Measurements from ENCODE around the gene KLF11. TPM values are rescaled to one million over a fixed set of nuclear protein-coding genes. Genes with fewer than 3 reads are reported as not detected.

The KLF11 gene
- polyA plus RNA-seq, 2 of the 4 experiments (the other 2 are of a cell fraction): 2.8 to 8.2 TPM

DNA sequence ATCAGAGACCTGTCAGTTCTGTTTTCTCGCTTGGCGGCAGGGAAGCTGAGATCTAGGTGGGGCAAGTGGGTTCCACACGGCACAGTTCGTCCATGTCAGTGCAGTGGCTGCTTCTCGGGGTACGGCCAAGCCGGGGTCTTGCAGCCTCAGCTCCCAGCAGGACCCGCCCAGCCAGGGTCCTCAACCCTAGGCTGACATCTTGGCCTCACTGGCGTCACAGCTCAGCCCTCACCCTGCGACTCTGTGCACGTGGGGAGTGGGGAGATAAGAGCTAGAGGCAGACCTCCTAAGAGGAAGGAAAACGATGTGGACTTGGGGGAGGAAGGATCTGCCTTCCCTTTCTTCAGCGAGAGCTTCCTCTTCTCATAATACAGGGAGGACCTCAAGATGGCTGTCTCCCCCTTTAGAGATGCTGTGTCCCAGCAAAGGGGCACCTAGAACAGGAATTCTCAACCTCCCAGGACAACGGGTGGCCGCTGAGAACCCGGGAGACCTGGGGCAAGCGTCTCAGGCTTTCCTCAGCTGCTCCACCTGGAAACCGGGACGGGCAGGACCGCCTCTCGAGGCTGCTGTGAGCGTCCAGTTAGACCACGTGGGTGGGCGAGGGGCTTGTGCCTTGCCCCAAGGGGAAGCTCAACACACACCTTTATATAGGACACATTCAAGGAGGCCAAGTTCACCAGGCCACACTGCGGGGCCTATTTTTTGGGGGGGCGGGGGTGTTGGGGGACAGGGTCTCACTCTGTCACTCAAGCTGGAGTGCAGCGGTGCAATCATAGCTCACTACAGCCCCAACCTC, 23.5 kb upstream of the KLF11 start:
- no peak overlapping the region for H3K4me2 ChIP-seq
- ChIA-PET CTCF (interaction anchor here (1.1 to 4.0 kb wide), 7 partner anchors 9 to 205 kb away, joined by 3 to 19 read pairs (median 8); no protein-coding TSS in a partner anchor), POLR2A (no interaction called here)
- no peak overlapping the region for H3K27ac ChIP-seq
- 79% methylated on average over 18 of the region's 27 CpGs for WGBS (ENCODE audit: missing lambda C conversion rate)
- DNase-seq (ENCODE audit: low read depth in 1 of 2, low spot score in 1 of 2): no peak
- FAIRE-seq: no peak
- TF ChIP-seq, protein P1, sequence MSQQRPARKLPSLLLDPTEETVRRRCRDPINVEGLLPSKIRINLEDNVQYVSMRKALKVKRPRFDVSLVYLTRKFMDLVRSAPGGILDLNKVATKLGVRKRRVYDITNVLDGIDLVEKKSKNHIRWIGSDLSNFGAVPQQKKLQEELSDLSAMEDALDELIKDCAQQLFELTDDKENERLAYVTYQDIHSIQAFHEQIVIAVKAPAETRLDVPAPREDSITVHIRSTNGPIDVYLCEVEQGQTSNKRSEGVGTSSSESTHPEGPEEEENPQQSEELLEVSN (IDR thresholded peaks at IDR 0.05; ENCODE audit: borderline replicate concordance, low read depth): no peak
- TF ChIP-seq CHD2 (IDR thresholded peaks at IDR 0.05; ENCODE audit: low read length, partially characterized antibody): no peak
- no peak overlapping the region for H3K4me3 ChIP-seq
- H3K4me1 ChIP-seq: no peaks in the 10 kb centered on the region
- H3K9me3 ChIP-seq: 0 out of 3 replicates have a peak, but pooled peaks cover 4% of the 10 kb centered on the region
- no peak for ATAC-seq

DNA sequence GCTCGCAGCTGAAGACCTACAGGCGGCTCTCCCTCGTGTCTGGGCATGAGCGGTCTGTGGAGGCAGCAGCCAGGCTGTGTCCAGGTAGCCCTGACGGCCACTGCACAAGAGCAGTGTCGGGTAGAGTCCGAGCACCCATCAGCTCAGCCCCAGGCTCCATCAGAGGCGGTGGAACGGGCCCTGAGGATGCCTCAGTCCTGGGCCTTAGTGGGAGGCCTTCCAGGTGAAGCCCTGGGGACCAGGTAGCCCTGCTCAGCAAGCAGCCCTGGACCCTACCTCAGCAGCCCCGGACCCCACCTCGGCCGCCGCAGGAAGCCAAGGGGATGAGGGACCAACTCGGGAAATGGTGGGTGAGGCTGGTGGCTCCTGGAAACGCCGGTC, 21.3 kb upstream of the KLF11 start:
- peak in 1 of 2 experiments; percentile 30; a peak in 3 of 6 replicates for ATAC-seq
- FAIRE-seq: no peak
- ChIA-PET POLR2A (no interaction called here), CTCF (interaction anchor here (1.1 to 9.0 kb wide), 7 partner anchors 15 to 208 kb away, joined by 3 to 53 read pairs (median 4); no protein-coding TSS in a partner anchor)
- TF ChIP-seq MYC (IDR thresholded peaks at IDR 0.05; ENCODE audit: borderline replicate concordance, low read length): no peak
- no peak for TF ChIP-seq JUN (IDR thresholded peaks at IDR 0.05)
- TF ChIP-seq, protein P2, sequence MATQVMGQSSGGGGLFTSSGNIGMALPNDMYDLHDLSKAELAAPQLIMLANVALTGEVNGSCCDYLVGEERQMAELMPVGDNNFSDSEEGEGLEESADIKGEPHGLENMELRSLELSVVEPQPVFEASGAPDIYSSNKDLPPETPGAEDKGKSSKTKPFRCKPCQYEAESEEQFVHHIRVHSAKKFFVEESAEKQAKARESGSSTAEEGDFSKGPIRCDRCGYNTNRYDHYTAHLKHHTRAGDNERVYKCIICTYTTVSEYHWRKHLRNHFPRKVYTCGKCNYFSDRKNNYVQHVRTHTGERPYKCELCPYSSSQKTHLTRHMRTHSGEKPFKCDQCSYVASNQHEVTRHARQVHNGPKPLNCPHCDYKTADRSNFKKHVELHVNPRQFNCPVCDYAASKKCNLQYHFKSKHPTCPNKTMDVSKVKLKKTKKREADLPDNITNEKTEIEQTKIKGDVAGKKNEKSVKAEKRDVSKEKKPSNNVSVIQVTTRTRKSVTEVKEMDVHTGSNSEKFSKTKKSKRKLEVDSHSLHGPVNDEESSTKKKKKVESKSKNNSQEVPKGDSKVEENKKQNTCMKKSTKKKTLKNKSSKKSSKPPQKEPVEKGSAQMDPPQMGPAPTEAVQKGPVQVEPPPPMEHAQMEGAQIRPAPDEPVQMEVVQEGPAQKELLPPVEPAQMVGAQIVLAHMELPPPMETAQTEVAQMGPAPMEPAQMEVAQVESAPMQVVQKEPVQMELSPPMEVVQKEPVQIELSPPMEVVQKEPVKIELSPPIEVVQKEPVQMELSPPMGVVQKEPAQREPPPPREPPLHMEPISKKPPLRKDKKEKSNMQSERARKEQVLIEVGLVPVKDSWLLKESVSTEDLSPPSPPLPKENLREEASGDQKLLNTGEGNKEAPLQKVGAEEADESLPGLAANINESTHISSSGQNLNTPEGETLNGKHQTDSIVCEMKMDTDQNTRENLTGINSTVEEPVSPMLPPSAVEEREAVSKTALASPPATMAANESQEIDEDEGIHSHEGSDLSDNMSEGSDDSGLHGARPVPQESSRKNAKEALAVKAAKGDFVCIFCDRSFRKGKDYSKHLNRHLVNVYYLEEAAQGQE (IDR thresholded peaks at IDR 0.05): no peak
- TF ChIP-seq, protein P3, sequence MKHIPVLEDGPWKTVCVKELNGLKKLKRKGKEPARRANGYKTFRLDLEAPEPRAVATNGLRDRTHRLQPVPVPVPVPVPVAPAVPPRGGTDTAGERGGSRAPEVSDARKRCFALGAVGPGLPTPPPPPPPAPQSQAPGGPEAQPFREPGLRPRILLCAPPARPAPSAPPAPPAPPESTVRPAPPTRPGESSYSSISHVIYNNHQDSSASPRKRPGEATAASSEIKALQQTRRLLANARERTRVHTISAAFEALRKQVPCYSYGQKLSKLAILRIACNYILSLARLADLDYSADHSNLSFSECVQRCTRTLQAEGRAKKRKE (CRISPR knock-in tag; IDR thresholded peaks at IDR 0.05; ENCODE audit: low read depth): no peak
- TF ChIP-seq KDM5A (IDR thresholded peaks at IDR 0.05): no peak
- TF ChIP-seq EHF (CRISPR knock-in tag; IDR thresholded peaks at IDR 0.05): no peak
- no peak for TF ChIP-seq CHD4 (IDR thresholded peaks at IDR 0.05; ENCODE audit: borderline replicate concordance)
- TF ChIP-seq RARB (CRISPR knock-in tag; IDR thresholded peaks at IDR 0.05): no peak
- no peak for TF ChIP-seq HEYL (CRISPR knock-in tag; IDR thresholded peaks at IDR 0.05)
- no peak for TF ChIP-seq MAZ (IDR thresholded peaks at IDR 0.05; ENCODE audit: borderline replicate concordance, low read depth, low read length)
- no peak for TF ChIP-seq RAD21 (conservative IDR thresholded peaks at IDR 0.05 in 1 of 2, IDR thresholded peaks at IDR 0.05 in 1 of 2)
- TF ChIP-seq HOXB13 (CRISPR knock-in tag; IDR thresholded peaks at IDR 0.05; ENCODE audit: low read depth): no peak
- TF ChIP-seq TFCP2L1 (CRISPR knock-in tag; IDR thresholded peaks at IDR 0.05): no peak
- WGBS (ENCODE audit: missing lambda C conversion rate): 62% methylated on average over 10 of the region's 16 CpGs
- H3K27ac ChIP-seq: no peak overlapping the region
- H3K4me2 ChIP-seq: no peak overlapping the region
- no peaks in the 10 kb centered on the region for H3K4me1 ChIP-seq
- 0 out of 3 replicates have a peak, but pooled peaks cover 4% of the 10 kb centered on the region for H3K9me3 ChIP-seq
- no peak overlapping the region for H3K4me3 ChIP-seq
- no peak for DNase-seq (ENCODE audit: low read depth in 1 of 2, low spot score in 1 of 2)

DNA sequence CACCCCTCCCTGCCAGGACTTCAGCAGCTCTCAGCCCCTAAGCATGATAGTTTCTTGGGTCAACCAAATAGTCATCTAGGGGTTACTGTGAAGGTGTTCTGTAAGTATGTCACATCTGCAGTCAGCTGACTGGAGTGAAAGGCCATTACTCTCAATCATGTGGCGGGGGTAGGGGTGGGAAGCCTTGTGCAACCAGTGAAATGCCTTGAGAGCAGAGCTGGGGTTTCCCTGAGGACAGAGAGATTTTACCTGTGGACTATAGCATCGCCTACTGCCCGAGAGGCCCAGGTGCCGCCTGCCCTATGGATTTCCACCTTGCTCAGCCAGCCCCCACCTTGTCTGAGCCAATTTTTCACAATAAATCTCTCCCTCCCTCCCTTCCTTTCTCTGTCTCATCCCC, 20.9 kb upstream of the KLF11 start:
- TF ChIP-seq, protein P4, sequence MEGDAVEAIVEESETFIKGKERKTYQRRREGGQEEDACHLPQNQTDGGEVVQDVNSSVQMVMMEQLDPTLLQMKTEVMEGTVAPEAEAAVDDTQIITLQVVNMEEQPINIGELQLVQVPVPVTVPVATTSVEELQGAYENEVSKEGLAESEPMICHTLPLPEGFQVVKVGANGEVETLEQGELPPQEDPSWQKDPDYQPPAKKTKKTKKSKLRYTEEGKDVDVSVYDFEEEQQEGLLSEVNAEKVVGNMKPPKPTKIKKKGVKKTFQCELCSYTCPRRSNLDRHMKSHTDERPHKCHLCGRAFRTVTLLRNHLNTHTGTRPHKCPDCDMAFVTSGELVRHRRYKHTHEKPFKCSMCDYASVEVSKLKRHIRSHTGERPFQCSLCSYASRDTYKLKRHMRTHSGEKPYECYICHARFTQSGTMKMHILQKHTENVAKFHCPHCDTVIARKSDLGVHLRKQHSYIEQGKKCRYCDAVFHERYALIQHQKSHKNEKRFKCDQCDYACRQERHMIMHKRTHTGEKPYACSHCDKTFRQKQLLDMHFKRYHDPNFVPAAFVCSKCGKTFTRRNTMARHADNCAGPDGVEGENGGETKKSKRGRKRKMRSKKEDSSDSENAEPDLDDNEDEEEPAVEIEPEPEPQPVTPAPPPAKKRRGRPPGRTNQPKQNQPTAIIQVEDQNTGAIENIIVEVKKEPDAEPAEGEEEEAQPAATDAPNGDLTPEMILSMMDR (IDR thresholded peaks at IDR 0.05): no peak
- no peak for TF ChIP-seq EP300 (IDR thresholded peaks at IDR 0.05)
- TF ChIP-seq CHD4 (IDR thresholded peaks at IDR 0.05; ENCODE audit: borderline replicate concordance): no peak
- no peak for TF ChIP-seq MYC (IDR thresholded peaks at IDR 0.05; ENCODE audit: borderline replicate concordance, low read length)
- no peak for TF ChIP-seq CBX2 (IDR thresholded peaks at IDR 0.05; ENCODE audit: borderline replicate concordance, low read depth)
- TF ChIP-seq, protein P5, sequence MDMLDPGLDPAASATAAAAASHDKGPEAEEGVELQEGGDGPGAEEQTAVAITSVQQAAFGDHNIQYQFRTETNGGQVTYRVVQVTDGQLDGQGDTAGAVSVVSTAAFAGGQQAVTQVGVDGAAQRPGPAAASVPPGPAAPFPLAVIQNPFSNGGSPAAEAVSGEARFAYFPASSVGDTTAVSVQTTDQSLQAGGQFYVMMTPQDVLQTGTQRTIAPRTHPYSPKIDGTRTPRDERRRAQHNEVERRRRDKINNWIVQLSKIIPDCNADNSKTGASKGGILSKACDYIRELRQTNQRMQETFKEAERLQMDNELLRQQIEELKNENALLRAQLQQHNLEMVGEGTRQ (IDR thresholded peaks at IDR 0.05): no peak
- no peak for TF ChIP-seq BHLHE40 (IDR thresholded peaks at IDR 0.05; ENCODE audit: low read depth, low read length)
- TF ChIP-seq, protein P6, sequence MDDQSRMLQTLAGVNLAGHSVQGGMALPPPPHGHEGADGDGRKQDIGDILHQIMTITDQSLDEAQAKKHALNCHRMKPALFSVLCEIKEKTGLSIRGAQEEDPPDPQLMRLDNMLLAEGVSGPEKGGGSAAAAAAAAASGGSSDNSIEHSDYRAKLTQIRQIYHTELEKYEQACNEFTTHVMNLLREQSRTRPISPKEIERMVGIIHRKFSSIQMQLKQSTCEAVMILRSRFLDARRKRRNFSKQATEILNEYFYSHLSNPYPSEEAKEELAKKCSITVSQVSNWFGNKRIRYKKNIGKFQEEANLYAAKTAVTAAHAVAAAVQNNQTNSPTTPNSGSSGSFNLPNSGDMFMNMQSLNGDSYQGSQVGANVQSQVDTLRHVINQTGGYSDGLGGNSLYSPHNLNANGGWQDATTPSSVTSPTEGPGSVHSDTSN (IDR thresholded peaks at IDR 0.05): no peak
- Histone ChIP-seq H3K4me3 (no peak overlapping the region), H3K27ac (no peak overlapping the region), H3K4me2 (no peak overlapping the region), H3K4me1 (no peaks in the 10 kb centered on the region), H3K9me3 (0 out of 3 replicates have a peak, but pooled peaks cover under 1% of the 10 kb centered on the region)
- DNase-seq (ENCODE audit: low read depth in 1 of 2, low spot score in 1 of 2) (no peak), FAIRE-seq (no peak), ATAC-seq (peak; percentile 13 to 21; a peak in 4 of 6 replicates)
- 86% methylated on average over 4 of the region's 4 CpGs for WGBS (ENCODE audit: missing lambda C conversion rate)
- CTCF ChIA-PET: interaction anchor here (1.1 to 9.0 kb wide), 6 partner anchors 15 to 208 kb away, joined by 3 to 53 read pairs (median 6); no protein-coding TSS in a partner anchor
- POLR2A ChIA-PET: no interaction called here
